Measurements from ENCODE around the gene DIPK1A.

The DIPK1A gene

GRCh38 chr1:92951141-92951582 lies 10.1 kb downstream of the DIPK1A start:
- no peak for DNase-seq (ENCODE audit: low read depth, low spot score)
- Histone ChIP-seq H3K36me3 (ENCODE audit: control insufficient read depth, insufficient read depth, low read length) (no peaks in the 10 kb centered on the region), H3K27ac (ENCODE audit: low read length) (no peak overlapping the region), H3K4me1 (ENCODE audit: control insufficient read depth, insufficient read depth, low read length) (peaks cover 4% of the 10 kb centered on the region), H3K9me3 (ENCODE audit: control insufficient read depth, insufficient read depth, low read length) (no peaks in the 10 kb centered on the region), H3K4me3 (ENCODE audit: low read length) (no peak overlapping the region), H3K27me3 (ENCODE audit: control insufficient read depth, insufficient read depth, low read length) (no peaks in the 10 kb centered on the region)
- no CpG with 5 or more reads among the region's 4 CpGs for WGBS (ENCODE audit: insufficient coverage, insufficient read length)

DNA sequence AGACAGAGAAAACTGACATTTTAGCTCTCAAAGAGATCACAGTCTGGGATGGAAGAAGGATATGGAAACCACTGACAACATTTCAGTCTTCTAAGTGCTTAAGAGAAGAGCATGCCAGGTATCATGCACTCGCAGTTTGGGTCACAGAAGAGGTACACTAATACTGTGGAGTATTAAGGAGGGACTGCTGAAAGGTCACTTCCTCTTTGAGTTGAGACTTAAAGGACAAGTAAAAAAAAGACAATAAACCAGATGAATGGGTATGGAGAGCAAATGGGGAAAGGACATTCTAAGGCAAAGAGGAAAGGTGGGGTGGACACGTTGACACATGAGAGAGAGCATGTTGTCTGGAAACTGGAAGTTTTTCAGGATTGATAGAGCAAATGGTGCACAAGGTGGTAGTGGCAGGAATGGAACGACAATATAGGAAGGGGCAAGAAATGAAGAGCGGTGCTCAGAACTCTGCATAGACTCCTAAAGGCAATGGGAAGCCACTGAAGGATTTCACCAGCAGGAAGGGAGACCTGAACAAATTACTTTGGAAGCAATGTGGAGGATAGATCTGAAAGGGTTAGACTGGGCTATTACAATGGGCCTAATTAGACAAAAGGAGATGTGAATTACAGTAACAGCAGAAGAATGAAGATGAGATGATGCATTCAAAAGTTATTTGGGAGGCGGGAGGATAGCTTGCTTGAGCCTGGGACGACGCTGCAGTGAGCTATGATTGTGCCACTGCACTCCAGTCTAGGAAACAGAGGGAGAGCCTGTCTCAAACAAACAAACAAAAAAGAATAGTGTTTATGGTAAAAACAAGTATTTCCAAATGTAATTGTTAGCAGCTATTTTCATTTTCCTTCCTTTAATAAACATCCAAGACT lies 11.1 kb downstream of the DIPK1A start:
- Histone ChIP-seq H3K36me3 (ENCODE audit: control insufficient read depth, insufficient read depth, low read length) (no peaks in the 10 kb centered on the region), H3K27ac (ENCODE audit: low read length) (no peak overlapping the region), H3K27me3 (ENCODE audit: control insufficient read depth, insufficient read depth, low read length) (no peaks in the 10 kb centered on the region), H3K4me3 (ENCODE audit: low read length) (no peak overlapping the region), H3K9me3 (ENCODE audit: control insufficient read depth, insufficient read depth, low read length) (no peaks in the 10 kb centered on the region), H3K4me1 (ENCODE audit: control insufficient read depth, insufficient read depth, low read length) (peaks cover 4% of the 10 kb centered on the region)
- DNase-seq (ENCODE audit: low read depth, low spot score) = no peak
- no CpG with 5 or more reads among the region's 7 CpGs for WGBS (ENCODE audit: insufficient coverage, insufficient read length)

DNA sequence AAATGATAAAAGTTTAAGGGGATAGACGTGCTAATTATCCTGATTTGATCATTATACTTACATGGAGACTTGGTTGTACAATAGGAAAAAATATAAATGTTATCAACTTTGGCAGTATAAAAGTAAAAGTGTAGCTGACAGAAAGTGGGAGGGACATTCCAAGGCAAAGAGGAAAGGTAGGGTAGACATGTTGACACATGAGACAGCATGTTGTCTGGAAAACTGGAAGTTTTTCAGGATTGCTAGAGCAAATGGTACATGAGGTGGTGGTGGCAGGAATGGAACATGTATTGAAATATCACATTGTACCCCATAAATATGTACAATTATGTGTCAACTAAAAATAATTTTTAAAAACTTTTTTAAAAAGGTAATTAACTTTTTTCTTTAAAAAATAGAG lies 13.2 kb downstream of the DIPK1A start:
- Histone ChIP-seq H3K4me1 (ENCODE audit: control insufficient read depth, insufficient read depth, low read length) (peaks cover 4% of the 10 kb centered on the region), H3K27me3 (ENCODE audit: control insufficient read depth, insufficient read depth, low read length) (no peaks in the 10 kb centered on the region), H3K4me3 (ENCODE audit: low read length) (no peak overlapping the region), H3K9me3 (ENCODE audit: control insufficient read depth, insufficient read depth, low read length) (no peaks in the 10 kb centered on the region), H3K36me3 (ENCODE audit: control insufficient read depth, insufficient read depth, low read length) (no peaks in the 10 kb centered on the region), H3K27ac (ENCODE audit: low read length) (no peak overlapping the region)
- DNase-seq (ENCODE audit: low read depth, low spot score) = no peak
- WGBS (ENCODE audit: insufficient coverage, insufficient read length) = 100% methylated on average over 1 of the region's 1 CpG

- Histone ChIP-seq H3K4me3 (ENCODE audit: low read length) (no peak overlapping the region), H3K9me3 (ENCODE audit: control insufficient read depth, insufficient read depth, low read length) (no peaks in the 10 kb centered on the region), H3K4me1 (ENCODE audit: control insufficient read depth, insufficient read depth, low read length) (peaks cover 1% of the 10 kb centered on the region), H3K27me3 (ENCODE audit: control insufficient read depth, insufficient read depth, low read length) (no peaks in the 10 kb centered on the region), H3K27ac (ENCODE audit: low read length) (no peak overlapping the region), H3K36me3 (ENCODE audit: control insufficient read depth, insufficient read depth, low read length) (no peaks in the 10 kb centered on the region)
- DNase-seq (ENCODE audit: low read depth, low spot score) = no peak
- no CpG with 5 or more reads among the region's 4 CpGs for WGBS (ENCODE audit: insufficient coverage, insufficient read length)
These were observed 15.5 kb downstream of the DIPK1A start for GRCh38 chr1:92945748-92946270.

DNA sequence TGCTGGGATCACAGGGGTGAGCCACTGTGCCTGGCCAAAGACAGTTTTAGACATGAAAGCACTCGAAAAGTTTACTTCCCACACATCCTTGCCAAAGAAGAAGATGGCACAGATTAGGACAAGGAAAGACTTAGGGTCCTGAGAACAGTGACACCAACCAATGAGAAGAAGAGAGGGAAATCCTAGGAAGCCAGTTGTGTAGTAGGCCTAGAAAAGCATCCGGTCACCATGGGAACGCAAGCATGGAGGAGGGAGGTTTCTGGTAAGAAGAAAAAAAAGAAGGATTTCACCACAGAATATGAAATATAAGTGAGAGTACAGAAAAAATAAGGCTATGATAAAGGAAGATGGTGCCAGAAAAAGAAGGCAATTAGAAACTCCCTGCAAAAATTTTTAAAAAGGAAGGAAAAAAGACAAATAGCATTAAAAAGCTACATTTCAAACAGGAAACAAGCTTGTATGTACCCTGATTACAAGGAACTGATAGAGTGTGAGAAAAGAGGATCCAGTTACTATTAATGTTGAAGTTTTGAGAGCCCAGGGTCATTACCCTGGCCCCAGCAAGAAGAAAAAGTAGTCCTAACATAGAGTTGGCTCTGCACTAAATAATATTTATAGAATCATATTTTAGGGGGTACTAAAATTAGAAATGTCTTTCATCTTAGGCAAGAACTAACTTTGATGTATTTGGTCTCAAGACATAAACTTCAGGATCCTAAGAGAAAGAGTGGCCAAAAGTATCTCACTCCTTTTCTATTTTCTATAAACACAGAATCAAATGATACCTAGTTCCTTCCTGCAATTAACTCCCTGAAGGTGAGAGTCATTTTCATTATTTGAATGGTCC lies 16.1 kb downstream of the DIPK1A start:
- H3K9me3 ChIP-seq (ENCODE audit: control insufficient read depth, insufficient read depth, low read length) = no peaks in the 10 kb centered on the region
- no peak overlapping the region for H3K4me3 ChIP-seq (ENCODE audit: low read length)
- DNase-seq (ENCODE audit: low read depth, low spot score) = no peak
- H3K4me1 ChIP-seq (ENCODE audit: control insufficient read depth, insufficient read depth, low read length) = no peaks in the 10 kb centered on the region; the same call in 1 of the 2 replicates
- H3K27ac ChIP-seq (ENCODE audit: low read length) = no peak overlapping the region
- WGBS (ENCODE audit: insufficient coverage, insufficient read length) = no CpG with 5 or more reads among the region's 3 CpGs
- H3K36me3 ChIP-seq (ENCODE audit: control insufficient read depth, insufficient read depth, low read length) = no peaks in the 10 kb centered on the region
- H3K27me3 ChIP-seq (ENCODE audit: control insufficient read depth, insufficient read depth, low read length) = no peaks in the 10 kb centered on the region

GRCh38 chr1:92943502-92943847 lies 17.8 kb downstream of the DIPK1A start:
- no peaks in the 10 kb centered on the region for H3K27me3 ChIP-seq (ENCODE audit: control insufficient read depth, insufficient read depth, low read length)
- H3K27ac ChIP-seq (ENCODE audit: low read length) = no peak overlapping the region
- DNase-seq (ENCODE audit: low read depth, low spot score) = no peak
- H3K36me3 ChIP-seq (ENCODE audit: control insufficient read depth, insufficient read depth, low read length) = no peaks in the 10 kb centered on the region
- no peak overlapping the region for H3K4me3 ChIP-seq (ENCODE audit: low read length)
- H3K4me1 ChIP-seq (ENCODE audit: control insufficient read depth, insufficient read depth, low read length) = no peaks in the 10 kb centered on the region
- no peaks in the 10 kb centered on the region for H3K9me3 ChIP-seq (ENCODE audit: control insufficient read depth, insufficient read depth, low read length)
- no CpG with 5 or more reads among the region's 4 CpGs for WGBS (ENCODE audit: insufficient coverage, insufficient read length)

- WGBS (ENCODE audit: insufficient coverage, insufficient read length) = no CpG with 5 or more reads among the region's 3 CpGs
- H3K36me3 ChIP-seq (ENCODE audit: control insufficient read depth, insufficient read depth, low read length) = no peaks in the 10 kb centered on the region
- H3K27me3 ChIP-seq (ENCODE audit: control insufficient read depth, insufficient read depth, low read length) = no peaks in the 10 kb centered on the region
- H3K9me3 ChIP-seq (ENCODE audit: control insufficient read depth, insufficient read depth, low read length) = no peaks in the 10 kb centered on the region
- H3K4me3 ChIP-seq (ENCODE audit: low read length) = no peak overlapping the region
- H3K4me1 ChIP-seq (ENCODE audit: control insufficient read depth, insufficient read depth, low read length) = no peaks in the 10 kb centered on the region
- no peak overlapping the region for H3K27ac ChIP-seq (ENCODE audit: low read length)
- DNase-seq (ENCODE audit: low read depth, low spot score) = no peak
These were observed 20.7 kb downstream of the DIPK1A start for GRCh38 chr1:92940541-92940940.

GRCh38 chr1:92937731-92938130 lies 23.5 kb downstream of the DIPK1A start:
- H3K27me3 ChIP-seq (ENCODE audit: control insufficient read depth, insufficient read depth, low read length) = no peaks in the 10 kb centered on the region
- DNase-seq (ENCODE audit: low read depth, low spot score) = no peak
- H3K4me1 ChIP-seq (ENCODE audit: control insufficient read depth, insufficient read depth, low read length) = no peaks in the 10 kb centered on the region
- no peaks in the 10 kb centered on the region for H3K9me3 ChIP-seq (ENCODE audit: control insufficient read depth, insufficient read depth, low read length)
- H3K4me3 ChIP-seq (ENCODE audit: low read length) = no peak overlapping the region
- WGBS (ENCODE audit: insufficient coverage, insufficient read length) = no CpG with 5 or more reads among the region's 3 CpGs
- H3K36me3 ChIP-seq (ENCODE audit: control insufficient read depth, insufficient read depth, low read length) = no peaks in the 10 kb centered on the region
- no peak overlapping the region for H3K27ac ChIP-seq (ENCODE audit: low read length)

DNA sequence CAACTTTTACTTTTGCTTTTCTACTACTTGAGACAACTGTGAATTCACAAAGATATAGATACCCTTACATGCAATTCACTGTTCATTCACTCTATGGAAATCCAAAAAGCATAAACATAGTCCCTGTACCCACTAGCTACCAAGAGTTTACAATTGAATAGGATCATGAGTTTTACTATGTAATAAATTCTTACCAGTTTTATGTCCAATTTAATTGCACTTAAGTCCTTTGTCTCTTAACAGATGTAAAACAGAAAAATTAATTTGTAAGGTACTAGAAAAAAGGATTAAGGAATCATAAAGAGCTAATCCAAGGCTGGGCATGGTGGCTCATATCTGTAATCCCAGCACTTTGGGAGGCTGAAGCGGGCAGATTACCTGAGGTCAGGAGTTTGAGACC lies 24.4 kb downstream of the DIPK1A start:
- DNase-seq (ENCODE audit: low read depth, low spot score) = no peak
- H3K9me3 ChIP-seq (ENCODE audit: control insufficient read depth, insufficient read depth, low read length) = no peaks in the 10 kb centered on the region
- no peaks in the 10 kb centered on the region for H3K4me1 ChIP-seq (ENCODE audit: control insufficient read depth, insufficient read depth, low read length)
- no CpG with 5 or more reads among the region's 1 CpG for WGBS (ENCODE audit: insufficient coverage, insufficient read length)
- no peaks in the 10 kb centered on the region for H3K36me3 ChIP-seq (ENCODE audit: control insufficient read depth, insufficient read depth, low read length)
- H3K27ac ChIP-seq (ENCODE audit: low read length) = no peak overlapping the region
- no peak overlapping the region for H3K4me3 ChIP-seq (ENCODE audit: low read length)
- H3K27me3 ChIP-seq (ENCODE audit: control insufficient read depth, insufficient read depth, low read length) = no peaks in the 10 kb centered on the region

All from iPS DF 6.9 (cell line).